HG03521 (cell line): ENCODE data around the gene MFSD12.
"Not testable (repeated sequence)": the region's sequence is repeated elsewhere in the genome, so short reads cannot be mapped to it uniquely, and the experiment has no call there.

Source experiments
- ATAC-seq: cut with Tn5 transposase; IDR thresholded peaks from one replicate; pipeline ENCODE4 v1.9.1; 2021; ENCODE audit warnings: mild to moderate bottlenecking, moderate library complexity; ENCODE audit not compliant: unreplicated experiment

Gene MFSD12

DNA sequence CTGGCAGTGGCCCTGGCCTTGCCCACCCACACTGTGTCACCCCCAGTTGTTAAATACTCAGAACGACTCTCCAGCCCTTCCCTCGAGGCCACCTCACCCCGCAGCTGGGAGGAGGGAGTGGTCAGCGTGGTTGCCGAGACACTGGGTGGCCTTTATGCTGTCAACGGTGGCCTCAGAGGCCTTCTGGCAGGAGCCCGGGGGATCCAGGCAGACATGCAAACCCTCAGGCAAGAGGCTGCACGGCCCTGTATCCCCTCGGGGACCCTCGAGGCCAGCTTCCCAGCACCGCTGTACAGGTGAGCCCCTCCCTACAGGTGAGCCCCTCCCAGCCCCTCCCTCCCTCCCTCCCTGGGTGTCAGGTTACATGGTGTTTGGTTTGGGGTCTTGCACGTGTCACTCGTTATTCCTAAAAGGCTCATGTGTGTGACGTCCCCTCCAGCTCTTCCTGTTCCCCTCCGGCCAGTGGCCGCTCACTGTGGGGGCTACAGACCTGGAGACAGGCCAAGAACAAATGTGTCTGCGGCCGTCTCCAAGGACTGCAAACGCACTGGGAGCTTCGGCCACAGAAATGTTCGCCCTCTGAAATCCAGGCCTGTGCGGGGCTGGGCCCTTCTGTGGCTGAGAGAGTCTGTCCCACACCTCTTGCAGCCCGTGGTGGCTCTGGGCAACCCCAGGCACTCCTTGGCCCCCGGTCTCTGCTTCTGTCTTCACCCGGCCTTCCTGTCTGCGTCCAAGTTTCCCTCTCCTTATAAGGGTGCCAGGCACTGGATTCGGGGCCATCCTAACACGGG lies 18.2 kb downstream of the MFSD12 start, which contains the start of gene TEKTIP1:
Gene TEKTIP1, plus strand, starts transcription at position 210 of the 791 bp plus-strand sequence. Its CDS starts 4 bp downstream, at position 214.
- ATAC-seq, result no peak

DNA sequence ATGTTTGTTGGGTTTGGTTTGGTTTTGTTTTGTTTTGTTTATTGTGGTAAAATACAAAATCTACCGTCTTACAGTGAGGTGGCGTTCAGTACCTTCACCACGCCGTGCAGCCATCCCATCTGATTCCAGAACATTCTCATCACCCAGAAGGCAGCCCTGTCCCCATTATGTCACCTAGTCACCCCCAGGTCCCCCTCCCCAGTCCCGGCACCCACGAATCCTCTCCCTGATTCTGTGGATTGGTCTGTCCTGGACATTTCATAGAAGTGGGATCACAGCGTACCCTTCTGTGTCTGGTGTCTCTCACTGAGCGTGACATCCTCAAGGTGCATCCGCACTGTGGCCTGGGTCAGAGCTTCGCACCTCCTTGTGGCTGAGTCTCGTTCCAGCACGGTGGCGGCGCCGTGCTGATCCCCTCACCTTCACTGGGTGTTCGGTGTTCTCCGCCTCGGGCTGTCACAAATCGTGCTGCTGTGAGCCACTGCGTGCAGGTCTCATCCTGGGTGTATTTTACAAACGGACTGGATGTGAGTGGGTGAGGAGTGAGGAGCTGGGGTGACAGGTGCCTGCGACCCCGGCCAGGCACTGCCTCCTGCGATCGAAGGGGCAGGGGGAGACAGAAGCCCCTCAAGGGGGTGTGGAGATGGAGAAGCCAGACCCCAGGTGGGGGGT lies 19.0 kb downstream of the MFSD12 start:
- no peak for ATAC-seq

DNA sequence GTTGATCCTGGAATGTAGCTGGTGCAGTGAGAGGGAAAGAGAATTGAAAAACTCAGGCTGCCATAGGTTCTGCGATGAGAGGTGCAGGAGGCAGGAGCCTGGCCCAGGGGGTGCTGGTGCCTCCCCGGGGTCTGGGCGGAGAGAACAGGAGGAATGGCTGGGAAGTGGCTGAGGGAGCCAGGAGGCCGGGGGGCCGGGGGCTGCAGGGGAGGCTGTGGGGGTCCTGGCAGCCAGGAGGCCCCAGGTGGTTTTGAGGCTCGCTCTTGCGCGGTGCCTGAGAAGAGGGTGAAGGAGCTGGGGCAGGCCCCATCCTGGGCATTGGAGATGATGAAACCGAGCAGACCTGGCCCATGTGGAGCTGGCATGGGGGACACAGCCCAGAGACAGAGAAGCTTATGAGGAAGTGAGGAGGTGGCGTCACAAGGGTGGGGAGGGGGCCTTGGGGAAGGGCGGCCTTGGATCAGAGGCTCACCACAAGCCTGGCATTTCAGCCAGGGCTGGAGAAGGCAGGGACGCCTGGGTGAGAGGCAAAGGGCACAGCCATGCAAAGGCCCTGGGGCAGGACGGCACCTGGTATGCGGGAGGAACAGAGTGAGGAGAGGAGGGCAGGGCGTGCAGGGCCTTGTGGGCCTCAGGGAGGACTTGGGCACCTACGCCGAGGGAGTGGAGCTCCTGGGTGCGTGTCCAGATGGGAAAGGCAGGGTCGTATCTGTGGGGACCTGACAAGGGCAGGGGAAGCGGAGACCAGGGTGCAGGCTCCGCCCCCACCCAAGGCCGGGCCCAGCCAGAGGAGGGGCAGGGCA lies 19.7 kb downstream of the MFSD12 start:
- ATAC-seq, result no peak

DNA sequence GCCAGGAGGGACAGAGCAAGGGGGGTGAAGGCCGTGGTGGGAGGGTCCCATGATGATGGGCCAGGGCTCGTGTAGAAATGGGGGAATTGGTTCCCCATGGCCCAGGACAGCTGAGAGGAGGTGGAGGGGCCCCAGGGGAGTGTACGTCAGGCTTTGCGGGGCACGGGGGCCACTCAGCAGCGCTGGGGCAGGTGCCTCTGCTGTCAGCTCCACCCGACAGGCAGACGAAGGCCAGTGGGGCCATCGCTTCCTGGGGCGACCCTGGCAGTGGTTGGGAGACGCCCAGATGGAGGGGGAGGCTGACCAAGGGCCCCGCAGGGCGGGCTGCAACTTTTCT lies 20.3 kb downstream of the MFSD12 start:
- no peak for ATAC-seq

DNA sequence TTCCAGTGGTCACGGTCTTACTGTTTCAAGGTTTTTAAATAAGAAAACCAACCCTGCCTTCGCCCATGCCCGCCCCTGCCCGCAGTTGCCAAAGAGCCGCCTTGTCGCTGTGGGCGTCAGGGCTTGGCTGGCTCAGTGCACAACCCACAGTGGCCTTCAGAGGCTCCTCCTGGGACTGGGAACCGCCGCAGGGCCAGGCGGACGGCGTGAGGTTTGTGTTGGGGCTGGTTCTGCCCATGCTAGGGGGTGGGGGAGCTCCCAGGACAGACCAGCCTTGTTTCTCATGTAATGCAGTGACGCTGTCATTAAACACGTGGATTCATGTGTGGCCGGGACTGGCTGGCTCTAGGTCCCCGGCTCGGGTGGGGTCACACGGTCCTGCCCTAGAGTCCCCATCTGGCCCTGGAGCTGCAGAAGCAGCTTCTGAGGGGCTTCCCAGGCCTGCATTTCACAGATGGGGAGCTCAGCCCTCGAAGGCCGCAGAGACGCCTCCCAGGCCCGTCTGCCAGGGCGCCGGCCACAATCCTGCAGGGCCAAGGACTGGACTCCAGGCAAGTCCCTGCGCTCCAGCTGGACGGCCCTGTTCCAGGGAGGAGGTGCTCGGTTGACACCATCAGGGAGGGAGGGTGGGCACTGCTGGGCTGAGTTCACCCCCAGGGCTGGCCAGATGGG lies 20.8 kb downstream of the MFSD12 start:
- no peak for ATAC-seq

DNA sequence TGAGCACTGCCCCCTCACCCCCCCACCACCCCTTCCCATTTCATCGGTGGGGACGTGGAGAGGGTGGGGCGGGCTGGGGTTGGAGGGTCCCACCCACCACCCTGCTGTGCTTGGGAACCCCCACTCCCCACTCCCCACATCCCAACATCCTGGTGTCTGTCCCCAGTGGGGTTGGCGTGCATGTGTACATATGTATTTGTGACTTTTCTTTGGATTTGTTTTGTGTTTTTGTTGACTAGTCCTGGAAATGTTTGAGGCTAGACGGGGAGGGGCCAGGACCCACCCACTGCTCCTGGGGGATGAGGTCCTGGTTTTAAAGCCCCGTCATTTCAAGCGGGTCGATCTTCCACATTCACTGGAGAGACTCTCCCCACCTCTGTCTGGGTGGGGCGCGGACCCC lies 21.4 kb downstream of the MFSD12 start:
- ATAC-seq, result no peak

DNA sequence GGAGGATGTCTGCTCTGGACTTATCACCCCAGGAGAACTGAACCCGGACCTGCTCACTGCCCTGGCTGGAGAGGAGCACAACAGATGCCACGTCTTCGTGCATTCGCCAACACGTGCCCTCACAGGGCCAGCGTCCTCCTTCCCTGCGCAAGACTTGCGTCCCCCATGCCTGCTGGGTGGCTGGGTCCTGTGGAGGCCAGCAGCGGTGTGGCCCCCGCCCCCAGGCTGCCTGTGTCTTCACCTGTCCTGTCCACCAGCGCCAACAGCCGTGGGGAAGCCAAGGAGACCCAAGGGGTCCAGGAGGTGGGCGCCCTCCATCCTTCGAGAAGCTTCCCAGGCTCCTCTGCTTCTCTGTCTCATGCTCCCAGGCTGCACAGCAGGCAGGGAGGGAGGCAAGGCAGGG lies 21.8 kb downstream of the MFSD12 start:
- no peak for ATAC-seq

DNA sequence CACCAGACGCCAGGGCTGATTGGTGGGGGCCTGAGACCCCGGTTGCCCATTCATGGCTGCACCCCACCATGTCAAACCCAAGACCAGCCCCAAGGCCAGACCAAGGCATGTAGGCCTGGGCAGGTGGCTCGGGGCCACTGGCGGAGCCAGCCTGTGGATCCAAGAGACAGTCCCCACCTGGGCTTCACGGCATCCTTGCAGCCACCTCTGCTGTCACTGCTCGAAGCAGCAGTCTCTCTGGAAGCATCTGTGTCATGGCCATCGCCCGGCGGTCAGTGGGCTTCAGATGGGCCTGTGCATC lies 22.2 kb downstream of the MFSD12 start:
- no peak for ATAC-seq

DNA sequence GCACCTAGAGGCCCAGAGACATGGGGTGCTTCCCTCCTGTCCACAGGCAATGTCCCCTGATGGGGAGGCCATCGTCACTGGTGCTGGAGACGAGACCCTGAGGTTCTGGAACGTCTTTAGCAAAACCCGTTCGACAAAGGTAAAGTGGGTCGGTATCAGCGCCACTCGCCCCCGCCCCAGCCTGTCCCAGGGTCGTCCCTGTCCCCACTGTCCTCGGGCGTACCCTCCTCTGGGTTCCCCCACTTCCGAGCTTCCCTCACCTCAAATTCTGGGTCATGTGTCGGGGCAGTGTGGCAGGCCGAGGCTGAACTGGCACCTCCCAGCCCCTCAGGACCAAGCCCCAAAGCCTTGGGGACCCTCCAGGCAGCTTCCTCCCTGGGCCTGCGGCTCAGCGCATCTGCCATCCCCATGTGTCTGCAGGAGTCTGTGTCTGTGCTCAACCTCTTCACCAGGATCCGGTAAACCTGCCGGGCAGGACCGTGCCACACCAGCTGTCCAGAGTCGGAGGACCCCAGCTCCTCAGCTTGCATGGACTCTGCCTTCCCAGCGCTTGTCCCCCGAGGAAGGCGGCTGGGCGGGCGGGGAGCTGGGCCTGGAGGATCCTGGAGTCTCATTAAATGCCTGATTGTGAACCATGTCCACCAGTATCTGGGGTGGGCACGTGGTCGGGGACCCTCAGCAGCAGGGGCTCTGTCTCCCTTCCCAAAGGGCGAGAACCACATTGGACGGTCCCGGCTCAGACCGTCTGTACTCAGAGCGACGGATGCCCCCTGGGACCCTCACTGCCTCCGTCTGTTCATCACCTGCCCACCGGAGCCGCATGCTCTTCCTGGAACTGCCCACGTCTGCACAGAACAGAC lies 22.8 kb downstream of the MFSD12 start:
- no peak for ATAC-seq

DNA sequence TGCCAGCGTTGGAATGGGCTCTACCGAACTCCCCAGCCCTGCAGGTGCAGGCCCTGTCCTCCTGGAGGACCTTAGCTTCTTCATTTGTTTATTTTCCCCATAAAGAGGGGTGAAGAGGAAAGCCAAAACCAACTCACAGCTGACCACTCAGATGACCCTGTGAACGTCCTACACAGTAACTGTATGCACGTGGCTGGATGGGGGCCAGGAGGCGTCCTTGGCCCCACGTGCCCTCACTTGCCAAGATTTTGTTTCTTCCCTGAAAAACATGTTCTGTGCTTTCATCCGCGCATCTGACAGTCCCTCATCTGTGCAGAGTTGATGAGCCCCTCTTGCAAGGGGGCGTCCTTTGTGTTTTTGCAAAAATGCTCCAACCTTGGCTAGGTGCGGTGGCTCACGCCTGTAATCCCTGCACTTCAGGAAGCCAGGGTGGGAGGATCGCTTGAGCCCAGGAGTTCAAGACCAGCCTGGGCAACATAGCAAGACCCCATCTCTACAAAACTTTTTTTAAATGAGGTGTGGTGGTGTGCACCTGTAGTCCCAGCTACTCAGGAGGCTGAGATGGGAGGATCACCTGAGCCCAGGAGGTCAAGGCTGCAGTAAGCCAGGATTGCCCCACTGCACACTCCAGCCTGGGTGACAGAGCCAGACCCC lies 23.7 kb downstream of the MFSD12 start:
- no peak for ATAC-seq

DNA sequence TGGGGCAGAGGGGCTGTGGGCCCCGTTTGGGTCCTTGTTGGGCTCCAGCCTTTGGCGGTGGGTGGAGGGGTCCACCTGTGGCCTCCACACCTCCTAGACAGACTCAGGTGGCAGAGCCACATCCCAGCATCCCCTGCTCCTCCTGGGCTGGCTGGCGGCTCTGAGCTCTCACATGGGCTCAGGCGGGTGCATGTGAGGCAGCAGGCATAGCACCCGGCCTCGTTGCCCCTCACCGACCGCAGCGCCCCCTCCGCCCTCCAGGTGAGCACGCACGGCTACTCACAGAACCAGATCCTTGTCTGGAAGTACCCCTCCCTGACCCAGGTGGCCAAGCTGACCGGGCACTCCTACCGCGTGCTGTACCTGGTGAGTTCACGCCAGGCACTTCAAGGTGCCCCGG lies 24.4 kb downstream of the MFSD12 start:
- no peak for ATAC-seq

DNA sequence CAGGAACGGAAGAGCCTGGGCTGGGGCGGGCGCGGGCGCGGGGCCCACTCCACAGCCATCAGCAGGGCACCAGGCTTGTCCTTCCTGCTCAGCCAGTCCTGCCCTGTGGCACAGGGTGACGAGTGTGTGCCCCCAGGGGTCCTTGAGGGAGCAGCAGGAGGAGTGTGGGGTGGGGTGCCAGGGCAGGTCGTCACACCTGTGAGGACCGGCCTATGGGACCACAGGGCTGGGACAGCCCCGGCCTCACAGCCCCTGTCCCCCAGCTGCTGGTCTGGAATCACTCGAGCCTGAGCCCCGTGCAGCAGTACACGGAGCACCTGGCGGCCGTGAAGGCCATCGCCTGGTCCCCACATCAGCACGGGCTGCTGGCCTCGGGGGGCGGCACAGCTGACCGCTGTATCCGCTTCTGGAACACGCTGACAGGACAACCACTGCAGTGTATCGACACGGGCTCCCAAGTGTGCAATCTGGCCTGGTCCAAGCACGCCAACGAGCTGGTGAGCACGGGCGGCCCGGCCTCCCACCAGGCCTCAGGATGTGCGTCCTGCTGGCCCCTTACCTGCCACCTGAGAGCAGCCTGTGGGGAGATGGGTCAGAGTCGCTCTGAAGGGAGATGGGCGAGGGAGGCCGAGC lies 25.1 kb downstream of the MFSD12 start:
- ATAC-seq, result no peak

DNA sequence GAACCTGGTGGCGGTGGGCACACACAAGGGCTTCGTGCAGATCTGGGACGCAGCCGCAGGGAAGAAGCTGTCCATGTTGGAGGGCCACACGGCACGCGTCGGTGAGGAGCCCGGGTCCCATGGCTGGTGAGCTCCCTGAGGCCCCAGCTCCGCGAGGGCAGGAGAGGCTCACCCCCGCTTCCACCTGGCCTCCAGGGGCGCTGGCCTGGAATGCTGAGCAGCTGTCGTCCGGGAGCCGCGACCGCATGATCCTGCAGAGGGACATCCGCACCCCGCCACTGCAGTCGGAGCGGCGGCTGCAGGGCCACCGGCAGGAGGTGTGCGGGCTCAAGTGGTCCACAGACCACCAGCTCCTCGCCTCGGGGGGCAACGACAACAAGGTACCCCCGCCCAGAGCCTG lies 25.7 kb downstream of the MFSD12 start:
- ATAC-seq, result no peak

DNA sequence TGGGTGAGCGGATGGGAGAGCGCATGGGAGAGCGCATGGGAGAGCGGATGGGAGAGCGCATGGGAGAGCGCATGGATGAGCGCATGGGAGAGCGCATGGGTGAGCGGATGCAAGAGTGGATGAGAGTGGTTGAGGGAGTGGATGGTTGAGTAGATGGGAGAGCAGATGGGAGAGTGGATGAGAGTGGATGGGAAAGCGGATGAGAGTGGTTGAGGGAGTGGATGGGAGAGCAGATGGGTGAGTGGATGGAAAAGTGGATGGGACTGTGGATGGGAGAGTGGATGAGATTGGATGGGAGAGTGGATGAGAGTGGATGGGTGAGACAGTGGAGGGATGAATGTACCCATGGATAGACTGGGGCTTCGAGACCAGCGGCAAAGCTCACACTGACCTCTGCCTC lies 27.0 kb downstream of the MFSD12 start:
- ATAC-seq, result no peak

DNA sequence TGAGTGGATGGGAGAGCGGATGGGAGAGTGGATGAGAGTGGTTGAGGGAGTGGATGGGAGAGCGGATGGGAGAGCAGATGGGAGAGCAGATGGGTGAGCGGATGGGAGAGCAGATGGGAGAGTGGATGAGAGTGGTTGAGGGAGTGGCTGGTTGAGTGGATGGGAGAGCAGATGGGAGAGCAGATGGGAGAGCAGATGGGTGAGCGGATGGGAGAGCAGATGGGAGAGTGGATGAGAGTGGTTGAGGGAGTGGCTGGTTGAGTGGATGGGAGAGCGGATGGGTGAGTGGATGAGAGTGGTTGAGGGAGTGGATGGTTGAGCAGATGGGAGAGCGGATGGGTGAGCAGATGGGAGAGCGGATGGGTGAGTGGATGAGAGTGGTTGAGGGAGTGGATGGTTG lies 28.1 kb downstream of the MFSD12 start:
- ATAC-seq, result not testable (repeated sequence)

DNA sequence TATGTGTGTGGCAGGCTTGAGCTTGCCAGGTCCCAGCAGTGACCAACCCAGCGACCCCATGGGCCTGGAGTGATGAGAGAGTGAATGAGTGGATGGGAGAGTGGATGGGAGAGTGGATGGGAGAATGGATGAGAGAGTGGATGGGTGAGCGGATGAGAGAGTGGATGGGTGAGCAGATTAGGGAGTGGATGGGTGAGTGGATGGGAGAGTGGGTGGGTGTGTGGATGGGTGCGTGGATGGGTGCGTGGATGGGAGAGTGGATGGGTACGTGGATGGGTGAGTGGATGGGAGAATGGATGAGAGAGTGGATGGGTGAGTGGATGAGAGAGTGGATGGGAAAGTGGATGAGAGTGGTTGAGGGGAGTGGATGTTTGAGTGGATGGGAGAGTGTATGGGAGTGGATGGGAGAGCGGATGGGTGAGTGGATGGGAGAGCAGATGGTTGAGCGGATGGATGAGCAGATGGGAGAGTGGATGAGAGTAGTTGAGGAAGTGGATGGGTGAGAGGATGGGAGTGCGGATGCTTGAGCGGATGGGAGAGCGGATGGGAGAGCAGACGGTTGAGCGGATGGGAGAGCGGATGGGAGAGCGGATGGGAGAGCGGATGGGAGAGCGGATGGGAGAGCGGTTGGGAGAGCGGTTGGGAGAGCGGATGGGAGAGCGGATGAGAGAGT lies 28.7 kb downstream of the MFSD12 start:
- no peak for ATAC-seq

DNA sequence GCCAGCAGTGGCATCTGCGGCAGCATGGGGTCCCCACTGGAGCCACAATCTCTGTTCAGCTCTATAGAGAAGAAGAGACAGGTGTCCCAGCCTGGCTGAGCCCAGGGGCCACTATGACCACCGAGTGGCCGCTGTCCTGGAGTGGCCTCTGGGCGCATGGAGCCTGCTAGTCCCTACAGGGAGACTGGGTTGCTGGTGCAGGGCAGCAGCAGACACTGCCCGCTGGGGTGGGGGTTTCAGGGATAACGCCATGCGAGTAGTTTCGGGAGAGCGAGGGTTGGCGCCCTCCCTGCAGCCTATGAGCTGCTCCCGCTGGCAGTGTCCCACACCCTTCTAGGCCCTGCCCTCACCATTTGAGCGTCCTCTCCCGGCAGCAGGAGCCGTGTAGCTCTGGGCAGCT lies 29.3 kb downstream of the MFSD12 start:
- no peak for ATAC-seq

DNA sequence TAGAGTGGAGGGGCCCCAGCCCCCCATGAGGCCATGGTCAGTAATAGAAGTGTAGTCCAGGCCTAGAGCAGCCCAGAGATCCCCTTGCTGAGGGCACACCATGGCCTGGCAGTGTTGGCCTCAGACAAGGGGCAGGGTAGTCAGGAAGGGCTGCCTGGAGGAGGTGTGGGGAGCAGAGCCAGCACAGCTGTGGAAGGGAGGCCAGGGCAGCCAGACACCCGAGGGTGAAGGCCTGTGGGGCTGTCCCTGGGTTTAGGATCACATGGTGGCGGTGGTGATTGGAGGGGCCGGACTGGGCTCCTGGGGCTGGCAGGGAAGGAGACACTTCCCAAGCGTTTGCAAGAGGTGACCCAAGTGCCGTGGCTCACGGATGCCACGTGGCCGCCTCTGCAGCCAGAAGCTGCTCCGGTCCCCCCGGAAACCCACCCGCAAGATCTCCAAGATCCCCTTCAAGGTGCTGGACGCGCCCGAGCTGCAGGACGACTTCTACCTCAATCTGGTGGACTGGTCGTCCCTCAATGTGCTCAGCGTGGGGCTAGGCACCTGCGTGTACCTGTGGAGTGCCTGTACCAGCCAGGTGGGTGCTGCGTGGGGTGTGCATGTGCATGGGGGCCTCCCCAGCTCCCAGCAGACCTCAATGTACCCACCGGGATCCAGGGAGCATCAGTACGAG lies 30.0 kb downstream of the MFSD12 start:
- ATAC-seq, result no peak
